HepG2 (cell line): ENCODE data around the gene HEYL. TPM values are rescaled to one million over a fixed set of nuclear protein-coding genes. Genes with fewer than 3 reads are reported as not detected.

Source experiments
- ATAC-seq: fragments of 200-7000 bp; cut with Tn5 transposase; 3 replicates; pipeline ENCODE4 v1.9.1; 2020; ENCODE audit warnings: mild to moderate bottlenecking, moderate library complexity
- BruUV-seq: library from RNA; stranded (reverse); fragments of 400-500 nt; replicated peaks from 2 replicates; lab custom pipeline; 2021; lab: Mats Ljungman, UMichigan
- CTCF ChIA-PET: fragments of 300-600 bp; formaldehyde crosslinking; extraction: SDS; loops from one replicate; lab custom pipeline; 2021; ENCODE audit warnings: low total read pairs, inconsistent platforms, low intra/inter-chr PET ratio; lab: Yijun Ruan, JAX
- POLR2A ChIA-PET: fragments of 350-600 bp; sonication (Branson Sonifier 250); formaldehyde crosslinking; loops from one replicate; lab custom pipeline; 2020; ENCODE audit warnings: antibody characterized with exemption, inconsistent platforms; lab: Yijun Ruan, JAX
- DNase-seq: peaks from one replicate; pipeline ENCODE4 v3.0.0-alpha.2; 2015; ENCODE audit warnings: low spot score
- FAIRE-seq: peaks from 3 replicates; lab custom pipeline; 2011; peaks lifted over from hg19 to GRCh38; lab: Jason Lieb, UNC
- H2AFZ ChIP-seq: one replicate; pipeline ENCODE4 v1.6.1; 2011; ENCODE audit warnings: low read length, inconsistent platforms
- H3K27ac ChIP-seq: fragments of 300-600 bp; 3 replicates; pipeline ENCODE4 v1.8.0; 2011; ENCODE audit warnings: mixed run types, mild to moderate bottlenecking, mixed read lengths, low read length, inconsistent platforms; ENCODE audit not compliant: insufficient read depth; ENCODE audit errors: extremely low read length
- H3K27me3 ChIP-seq, 2 experiments: fragments of 200-600 bp in 1 of 2; 2 replicates in 1 of 2; 3 replicates in 1 of 2; pipeline versions ENCODE4 v1.6.0 to v1.8.0; 2011; ENCODE audit warnings: low read length in 2 of 2, mild to moderate bottlenecking in 2 of 2, moderate library complexity in 2 of 2, inconsistent platforms in 1 of 2; ENCODE audit not compliant: insufficient read depth in 2 of 2, control insufficient read depth in 1 of 2
- H3K36me3 ChIP-seq, 2 experiments: fragments of 200-600 bp in 1 of 2; replicated peaks in 1 of 2; 2 replicates in 1 of 2; 3 replicates in 1 of 2; pipeline versions ENCODE4 v1.5.1 to v1.8.0; 2011; ENCODE audit warnings: low read length in 2 of 2, inconsistent platforms in 1 of 2; ENCODE audit not compliant: insufficient read depth in 2 of 2, control insufficient read depth in 1 of 2
- H3K4me1 ChIP-seq: 2 replicates; pipeline ENCODE4 v1.5.1; 2012; ENCODE audit warnings: low read length, inconsistent platforms; ENCODE audit not compliant: insufficient read depth
- H3K4me2 ChIP-seq: 2 replicates; pipeline ENCODE4 v1.6.0; 2011; ENCODE audit warnings: low read depth, low read length, inconsistent platforms
- H3K4me3 ChIP-seq, 3 experiments: fragments of 200-600 bp in 1 of 3; sonication (generic), shearing (Covaris generic) in 1 of 3; replicated peaks in 1 of 3; 2 replicates each; pipeline ENCODE4 v1.5.1; 2011 to 2016; ENCODE audit warnings: low read length in 3 of 3, inconsistent platforms in 2 of 3, low read depth in 2 of 3, mild to moderate bottlenecking in 2 of 3, control low read depth in 1 of 3, mixed read lengths in 1 of 3; ENCODE audit not compliant: insufficient read depth in 1 of 3
- H3K79me2 ChIP-seq: one replicate; pipeline ENCODE4 v1.6.1; 2011; ENCODE audit warnings: low read length, inconsistent platforms; ENCODE audit not compliant: insufficient read depth
- H3K9ac ChIP-seq: 2 replicates; pipeline ENCODE4 v1.6.0; 2011; ENCODE audit warnings: mild to moderate bottlenecking, low read depth, low read length, inconsistent platforms; ENCODE audit not compliant: insufficient read depth
- H3K9me3 ChIP-seq: 2 replicates; pipeline ENCODE4 v1.5.1; 2012; ENCODE audit warnings: mild to moderate bottlenecking, low read length
- H4K20me1 ChIP-seq: 2 replicates; pipeline ENCODE4 v1.6.0; 2011; ENCODE audit warnings: inconsistent platforms, mild to moderate bottlenecking, low read length, moderate library complexity; ENCODE audit not compliant: insufficient read depth
- ERF ChIP-seq: IDR thresholded peaks from 2 replicates; pipeline ENCODE4 v1.6.1; 2018; ENCODE audit warnings: missing biosample characterization, missing genetic modification reagents
- HDAC2 ChIP-seq: sonication (generic); formaldehyde crosslinking; IDR thresholded peaks from 2 replicates; pipeline ENCODE4 v1.4.0; 2020; ENCODE audit warnings: missing genetic modification reagents
- MATR3 ChIP-seq: sonication (generic); formaldehyde crosslinking; IDR thresholded peaks from 2 replicates; pipeline ENCODE4 v1.4.0; 2020; ENCODE audit warnings: missing genetic modification reagents
- NONO ChIP-seq, 2 experiments: fragments of 450-650 bp in 1 of 2; sonication (generic) in 1 of 2; formaldehyde crosslinking in 1 of 2; IDR thresholded peaks in 1 of 2; conservative IDR thresholded peaks in 1 of 2; 2 replicates each; pipeline versions ENCODE4 v1.6.1 to v1.8.0; 2017 to 2022; ENCODE audit warnings: mild to moderate bottlenecking in 1 of 2, missing genetic modification reagents in 1 of 2, moderate library complexity in 1 of 2
- SMARCC2 ChIP-seq: fragments of 450-650 bp; IDR thresholded peaks from 2 replicates; pipeline ENCODE4 v1.6.1; 2017; ENCODE audit warnings: antibody characterized with exemption, mild to moderate bottlenecking
- TRIM24 ChIP-seq: sonication (generic); formaldehyde crosslinking; IDR thresholded peaks from 2 replicates; pipeline ENCODE4 v1.8.0; 2022; ENCODE audit warnings: mild to moderate bottlenecking, missing genetic modification reagents
- ZFAT ChIP-seq: sonication (generic); formaldehyde crosslinking; conservative IDR thresholded peaks from 2 replicates; pipeline ENCODE4 v1.8.1; 2023; ENCODE audit warnings: missing genetic modification reagents, inconsistent platforms
- ZMYM3 ChIP-seq: sonication (generic); formaldehyde crosslinking; IDR thresholded peaks from 2 replicates; pipeline ENCODE4 v1.5.1; 2020; ENCODE audit warnings: mild to moderate bottlenecking, missing genetic modification reagents
- ZNF10 ChIP-seq: sonication (generic); formaldehyde crosslinking; IDR thresholded peaks from 2 replicates; pipeline ENCODE4 v1.4.0; 2020; ENCODE audit warnings: mild to moderate bottlenecking, low read depth, missing genetic modification reagents, borderline replicate concordance
- ZNF251 ChIP-seq: sonication (generic); formaldehyde crosslinking; IDR thresholded peaks from 2 replicates; pipeline ENCODE4 v1.9.0; 2021; ENCODE audit warnings: mild to moderate bottlenecking, missing genetic modification reagents
- ZNF296 ChIP-seq: sonication (generic); formaldehyde crosslinking; conservative IDR thresholded peaks from 2 replicates; pipeline ENCODE4 v1.5.0; 2020; ENCODE audit warnings: mild to moderate bottlenecking, missing genetic modification reagents
- ZNF350 ChIP-seq: sonication (generic); formaldehyde crosslinking; IDR thresholded peaks from 2 replicates; pipeline ENCODE4 v1.4.0; 2020; ENCODE audit warnings: mild to moderate bottlenecking, low read depth, missing genetic modification reagents, borderline replicate concordance
- ZNF441 ChIP-seq: sonication (generic); formaldehyde crosslinking; IDR thresholded peaks from 2 replicates; pipeline ENCODE4 v1.7.0; 2021; ENCODE audit warnings: missing genetic modification reagents, borderline replicate concordance
- ZNF530 ChIP-seq: sonication (generic); formaldehyde crosslinking; IDR thresholded peaks from 2 replicates; pipeline ENCODE4 v1.5.0; 2020; ENCODE audit warnings: low read depth, mild to moderate bottlenecking, missing genetic modification reagents
- ZNF572 ChIP-seq: sonication (generic); formaldehyde crosslinking; IDR thresholded peaks from 2 replicates; pipeline ENCODE4 v1.5.1; 2020; ENCODE audit warnings: mild to moderate bottlenecking, missing genetic modification reagents
- WGBS: methylation state at CpG from one replicate; pipeline ENCODE4 v1.1.6; 2017; ENCODE audit warnings: low lambda C conversion rate; 5-methylcytosine and 5-hydroxymethylcytosine counted together
- in situ Hi-C: cut with HindIII; loops from 2 replicates; pipeline ENCODE4 v1.10.0; 2017; ENCODE audit warnings: low pct_unique_long_range_greater_than_20kb; ENCODE audit not compliant: extremely low pct_ligation_motif_present
- intact Hi-C: fragments of 100-400 bp; cut with micrococcal nuclease; formaldehyde crosslinking; loops from one replicate; pipeline ENCODE4 v1.10.0; 2022; ENCODE audit not compliant: unreplicated experiment
- polyA plus RNA-seq, 8 experiments: library from polyadenylated mRNA; depleted of rRNA in 3 of 8; stranded (reverse) in 7 of 8; unstranded in 1 of 8; fragments of >200 nt; fragmentation: Illumina TruSeq in 4 of 8; extraction: Trizol in 4 of 8; gene quantifications; 2 replicates each; pipeline versions ENCODE4 v1.2.1 to v1.2.3, GENCODE V29; 2011 to 2016; ENCODE audit warnings: low read depth in 4 of 8, missing spikeins in 1 of 8, mixed read lengths in 1 of 8; ENCODE audit not compliant: insufficient read depth in 1 of 8
- total RNA-seq, 5 experiments: library from RNA; depleted of rRNA; stranded (reverse); fragments of >200 nt; fragmentation: Illumina TruSeq; extraction: Trizol; gene quantifications; 2 replicates each; pipeline ENCODE4 v1.2.3, GENCODE V29; 2016; ENCODE audit warnings: low read depth in 1 of 5
- TF ChIP-seq, protein P1 (sequence below): sonication (generic); formaldehyde crosslinking; IDR thresholded peaks from 2 replicates; pipeline ENCODE4 v1.4.0; 2020; ENCODE audit warnings: mild to moderate bottlenecking, low read depth, missing genetic modification reagents
- TF ChIP-seq, protein P2 (sequence below): IDR thresholded peaks from 2 replicates; pipeline ENCODE4 v1.6.1; 2012; ENCODE audit warnings: low read depth, low read length, improper control_type of control experiment
- TF ChIP-seq, protein P3 (sequence below): sonication (generic); formaldehyde crosslinking; IDR thresholded peaks from 2 replicates; pipeline ENCODE4 v1.5.0; 2020; ENCODE audit warnings: missing genetic modification reagents, mild to moderate bottlenecking, borderline replicate concordance
- TF ChIP-seq, protein P4 (sequence below): sonication (generic); formaldehyde crosslinking; conservative IDR thresholded peaks from 2 replicates; pipeline ENCODE4 v1.8.0; 2022; ENCODE audit warnings: mild to moderate bottlenecking, moderate library complexity, missing genetic modification reagents

HEYL gene
- total and polyA plus RNA-seq, 2 of the 13 experiments (the other 11 are each of a cell fraction or from before 2014, with no cell fraction given), result 0.03 to 0.04 TPM

DNA sequence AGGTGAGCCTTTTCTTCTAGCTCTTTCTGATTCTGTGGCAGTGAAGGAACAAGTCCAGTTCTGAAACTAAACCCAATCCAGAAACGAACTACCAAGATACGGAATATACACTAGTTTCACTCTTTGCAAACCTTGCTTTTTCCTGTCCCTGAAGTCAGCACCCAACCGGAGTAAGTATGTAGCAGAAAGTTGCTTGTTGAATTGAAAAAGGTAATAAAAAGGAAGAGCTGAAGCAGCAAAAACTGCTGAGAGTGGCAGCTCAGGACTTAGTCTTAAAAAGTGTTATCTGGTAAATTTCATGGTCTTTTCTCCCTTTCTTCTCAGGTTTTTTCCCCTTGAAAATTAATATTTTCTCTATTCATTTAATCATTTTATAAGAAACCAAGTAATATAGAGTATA is 41.9 kb upstream of the HEYL start:
- BruUV-seq, result no TSS peak
- TF ChIP-seq ZMYM3 (CRISPR knock-in tag) (no peak), ZNF441 (CRISPR knock-in tag) (no peak), ZNF251 (CRISPR knock-in tag) (no peak), NONO (IDR thresholded peaks at IDR 0.05) (no peak), NONO (CRISPR knock-in tag; conservative IDR thresholded peaks at IDR 0.05) (no peak), ZNF10 (CRISPR knock-in tag) (no peak), ZNF296 (CRISPR knock-in tag) (no peak), MATR3 (CRISPR knock-in tag) (no peak), ZFAT (CRISPR knock-in tag) (no peak), SMARCC2 (no peak), ERF (CRISPR knock-in tag) (no peak), ZNF530 (CRISPR knock-in tag) (no peak), TRIM24 (CRISPR knock-in tag) (no peak), ZNF572 (CRISPR knock-in tag) (no peak), ZNF350 (no peak), HDAC2 (CRISPR knock-in tag) (no peak)
- TF ChIP-seq, protein P1, sequence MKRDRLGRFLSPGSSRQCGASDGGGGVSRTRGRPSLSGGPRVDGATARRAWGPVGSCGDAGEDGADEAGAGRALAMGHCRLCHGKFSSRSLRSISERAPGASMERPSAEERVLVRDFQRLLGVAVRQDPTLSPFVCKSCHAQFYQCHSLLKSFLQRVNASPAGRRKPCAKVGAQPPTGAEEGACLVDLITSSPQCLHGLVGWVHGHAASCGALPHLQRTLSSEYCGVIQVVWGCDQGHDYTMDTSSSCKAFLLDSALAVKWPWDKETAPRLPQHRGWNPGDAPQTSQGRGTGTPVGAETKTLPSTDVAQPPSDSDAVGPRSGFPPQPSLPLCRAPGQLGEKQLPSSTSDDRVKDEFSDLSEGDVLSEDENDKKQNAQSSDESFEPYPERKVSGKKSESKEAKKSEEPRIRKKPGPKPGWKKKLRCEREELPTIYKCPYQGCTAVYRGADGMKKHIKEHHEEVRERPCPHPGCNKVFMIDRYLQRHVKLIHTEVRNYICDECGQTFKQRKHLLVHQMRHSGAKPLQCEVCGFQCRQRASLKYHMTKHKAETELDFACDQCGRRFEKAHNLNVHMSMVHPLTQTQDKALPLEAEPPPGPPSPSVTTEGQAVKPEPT (CRISPR knock-in tag), result no peak
- TF ChIP-seq, protein P2, sequence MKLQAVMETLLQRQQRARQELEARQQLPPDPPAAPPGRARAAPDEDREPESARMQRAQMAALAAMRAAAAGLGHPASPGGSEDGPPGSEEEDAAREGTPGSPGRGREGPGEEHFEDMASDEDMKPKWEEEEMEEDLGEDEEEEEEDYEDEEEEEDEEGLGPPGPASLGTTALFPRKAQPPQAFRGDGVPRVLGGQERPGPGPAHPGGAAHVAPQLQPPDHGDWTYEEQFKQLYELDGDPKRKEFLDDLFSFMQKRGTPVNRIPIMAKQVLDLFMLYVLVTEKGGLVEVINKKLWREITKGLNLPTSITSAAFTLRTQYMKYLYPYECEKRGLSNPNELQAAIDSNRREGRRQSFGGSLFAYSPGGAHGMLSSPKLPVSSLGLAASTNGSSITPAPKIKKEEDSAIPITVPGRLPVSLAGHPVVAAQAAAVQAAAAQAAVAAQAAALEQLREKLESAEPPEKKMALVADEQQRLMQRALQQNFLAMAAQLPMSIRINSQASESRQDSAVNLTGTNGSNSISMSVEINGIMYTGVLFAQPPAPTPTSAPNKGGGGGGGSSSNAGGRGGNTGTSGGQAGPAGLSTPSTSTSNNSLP, result no peak
- TF ChIP-seq, protein P3, sequence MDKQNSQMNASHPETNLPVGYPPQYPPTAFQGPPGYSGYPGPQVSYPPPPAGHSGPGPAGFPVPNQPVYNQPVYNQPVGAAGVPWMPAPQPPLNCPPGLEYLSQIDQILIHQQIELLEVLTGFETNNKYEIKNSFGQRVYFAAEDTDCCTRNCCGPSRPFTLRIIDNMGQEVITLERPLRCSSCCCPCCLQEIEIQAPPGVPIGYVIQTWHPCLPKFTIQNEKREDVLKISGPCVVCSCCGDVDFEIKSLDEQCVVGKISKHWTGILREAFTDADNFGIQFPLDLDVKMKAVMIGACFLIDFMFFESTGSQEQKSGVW (CRISPR knock-in tag), result no peak
- TF ChIP-seq, protein P4, sequence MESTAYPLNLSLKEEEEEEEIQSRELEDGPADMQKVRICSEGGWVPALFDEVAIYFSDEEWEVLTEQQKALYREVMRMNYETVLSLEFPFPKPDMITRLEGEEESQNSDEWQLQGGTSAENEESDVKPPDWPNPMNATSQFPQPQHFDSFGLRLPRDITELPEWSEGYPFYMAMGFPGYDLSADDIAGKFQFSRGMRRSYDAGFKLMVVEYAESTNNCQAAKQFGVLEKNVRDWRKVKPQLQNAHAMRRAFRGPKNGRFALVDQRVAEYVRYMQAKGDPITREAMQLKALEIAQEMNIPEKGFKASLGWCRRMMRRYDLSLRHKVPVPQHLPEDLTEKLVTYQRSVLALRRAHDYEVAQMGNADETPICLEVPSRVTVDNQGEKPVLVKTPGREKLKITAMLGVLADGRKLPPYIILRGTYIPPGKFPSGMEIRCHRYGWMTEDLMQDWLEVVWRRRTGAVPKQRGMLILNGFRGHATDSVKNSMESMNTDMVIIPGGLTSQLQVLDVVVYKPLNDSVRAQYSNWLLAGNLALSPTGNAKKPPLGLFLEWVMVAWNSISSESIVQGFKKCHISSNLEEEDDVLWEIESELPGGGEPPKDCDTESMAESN, result no peak
- TF ChIP-seq, all 625 proteins: peak for 0
- Histone ChIP-seq H2AFZ (no peak overlapping the region), H4K20me1 (0 out of 2 replicates have a peak, but pooled peaks cover 2% of the 10 kb centered on the region), H3K36me3 (no peaks in the 10 kb centered on the region), H3K4me3 (no peak overlapping the region), H3K9ac (no peak overlapping the region), H3K4me2 (no peak overlapping the region), H3K79me2 (no peaks in the 10 kb centered on the region), H3K27ac (no peak overlapping the region), H3K27me3 (peaks cover 0 to 45% of the 10 kb centered on the region in 2 experiments; a peak in 4 of 5 replicates), H3K4me1 (no peaks in the 10 kb centered on the region), H3K9me3 (no peaks in the 10 kb centered on the region)
- ChIA-PET CTCF (no interaction called here), POLR2A (no interaction called here)
- no peak for ATAC-seq
- intact Hi-C loops (no loop called here), in situ Hi-C loops (no loop called here)
- 11% methylated on average over 3 of the region's 3 CpGs for WGBS
- no peak for DNase-seq
- no peak for FAIRE-seq
